ENCODE results near the gene MINDY4.

DNA sequence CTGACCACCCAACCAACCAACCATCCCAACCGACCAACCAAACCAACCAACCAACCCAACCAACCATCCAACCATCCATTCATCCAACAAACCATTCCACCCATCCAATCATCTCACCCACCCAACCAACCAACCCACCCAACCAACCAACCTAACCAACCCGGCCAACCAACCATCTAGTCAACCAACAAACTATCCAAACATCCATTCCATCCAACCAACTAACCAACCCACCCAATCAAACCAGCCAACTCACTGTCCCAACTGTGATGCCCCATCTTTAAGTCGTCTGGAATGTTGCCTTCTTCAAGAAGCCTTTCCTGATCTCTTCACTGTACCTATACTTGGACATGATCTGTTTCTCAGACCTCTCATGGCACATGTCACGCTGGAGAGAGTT lies 31.6 kb downstream of the MINDY4 start:
- no peak for TF ChIP-seq GATA3 (IDR thresholded peaks at IDR 0.05; ENCODE audit: low read depth, low read length)
- no peak for TF ChIP-seq GATA2 (IDR thresholded peaks at IDR 0.05; ENCODE audit: low read depth, low read length)

Data from SH-SY5Y (cell line).